Loucy (cell line): ENCODE data around the gene CREBL2.

Source experiments
- CTCF ChIP-seq: fragments of 200-600 bp; sonication (generic); conservative IDR thresholded peaks from 2 replicates; pipeline ENCODE4 v1.5.1; 2014; ENCODE audit warnings: mild to moderate bottlenecking, antibody characterized with exemption, low read length
- EZH2phosphoT487 ChIP-seq: fragments of 200-600 bp; IDR thresholded peaks from 2 replicates; pipeline ENCODE4 v1.6.1; 2018; ENCODE audit warnings: antibody characterized with exemption, mild to moderate bottlenecking, moderate library complexity, borderline replicate concordance

- peak; percentile 57 for TF ChIP-seq CTCF
- no peak for TF ChIP-seq EZH2phosphoT487
These were observed 33.8 kb downstream of the CREBL2 start for GRCh38 chr12:12645485-12645884.
